Panc1 (cell line): ENCODE results near the gene APOA1. TPM values are rescaled to one million over a fixed set of nuclear protein-coding genes. Genes with fewer than 3 reads are reported as not detected.

Source experiments
- ATAC-seq: fragments of 200-7000 bp; cut with Tn5 transposase; 2 replicates; pipeline ENCODE4 v1.9.1; 2020; ENCODE audit warnings: mild to moderate bottlenecking, moderate library complexity
- BruUV-seq: library from RNA; stranded (reverse); fragments of 400-500 nt; replicated peaks from 2 replicates; lab custom pipeline; 2021; lab: Mats Ljungman, UMichigan
- CTCF ChIA-PET: fragments of 300-600 bp; sonication (Branson Sonifier 250); formaldehyde crosslinking; loops from one replicate; lab custom pipeline; 2022; ENCODE audit warnings: antibody characterized with exemption; lab: Charles Lee
- POLR2A ChIA-PET: fragments of 300-600 bp; sonication (Branson Sonifier 250); formaldehyde crosslinking; loops from one replicate; lab custom pipeline; 2022; ENCODE audit warnings: antibody characterized with exemption; lab: Charles Lee
- DNase-seq: peaks from one replicate; pipeline ENCODE4 v3.0.0-alpha.2; 2010; ENCODE audit warnings: low read depth, low spot score
- H3K27ac ChIP-seq: 2 replicates; pipeline ENCODE4 v1.5.1; 2011; ENCODE audit warnings: mild to moderate bottlenecking, low read length, inconsistent platforms
- H3K27me3 ChIP-seq: fragments of 200-500 bp; sonication (Bioruptor generic); 2 replicates; pipeline ENCODE4 v1.6.0; 2014; ENCODE audit warnings: low read length, inconsistent platforms; ENCODE audit not compliant: control insufficient read depth, insufficient read depth
- H3K36me3 ChIP-seq: fragments of 200-500 bp; sonication (Bioruptor generic); 2 replicates; pipeline ENCODE4 v1.5.1; 2014; ENCODE audit warnings: inconsistent platforms, mild to moderate bottlenecking, low read length, moderate library complexity; ENCODE audit not compliant: control insufficient read depth, insufficient read depth
- H3K4me1 ChIP-seq: 2 replicates; pipeline ENCODE4 v1.5.1; 2011; ENCODE audit warnings: inconsistent platforms, mild to moderate bottlenecking, low read length, moderate library complexity; ENCODE audit not compliant: control insufficient read depth, insufficient read depth
- H3K4me3 ChIP-seq, 2 experiments: 2 replicates each; pipeline ENCODE4 v1.5.1; 2011 to 2012; ENCODE audit warnings: low read depth in 2 of 2, low read length in 2 of 2, mild to moderate bottlenecking in 2 of 2, inconsistent platforms in 1 of 2, moderate library complexity in 1 of 2
- H3K9me3 ChIP-seq: fragments of 200-500 bp; sonication (Bioruptor generic); 2 replicates; pipeline ENCODE4 v1.5.1; 2014; ENCODE audit warnings: low read depth, mild to moderate bottlenecking, inconsistent platforms, low read length, moderate library complexity; ENCODE audit not compliant: control insufficient read depth, insufficient read depth
- CTCF ChIP-seq: fragments of 450-650 bp; IDR thresholded peaks from 2 replicates; pipeline ENCODE4 v1.5.1; 2017; ENCODE audit warnings: mild to moderate bottlenecking
- POLR2AphosphoS5 ChIP-seq: IDR thresholded peaks from 2 replicates; pipeline ENCODE4 v1.6.1; 2012; ENCODE audit warnings: mild to moderate bottlenecking, low read depth, low read length, moderate library complexity
- REST ChIP-seq, 2 experiments: IDR thresholded peaks; 2 replicates each; pipeline ENCODE4 v1.6.1; 2011 to 2012; ENCODE audit warnings: low read depth in 2 of 2, control low read depth in 1 of 2, low read length in 1 of 2, mild to moderate bottlenecking in 1 of 2, moderate library complexity in 1 of 2; ENCODE audit not compliant: insufficient read depth in 1 of 2
- SIN3A ChIP-seq: IDR thresholded peaks from 2 replicates; pipeline ENCODE4 v1.6.1; 2012; ENCODE audit warnings: low read depth, mild to moderate bottlenecking, low read length, moderate library complexity, borderline replicate concordance; ENCODE audit not compliant: insufficient read depth
- TCF7L2 ChIP-seq: IDR thresholded peaks from 2 replicates; pipeline ENCODE4 v1.6.1; 2011; ENCODE audit warnings: mild to moderate bottlenecking, low read depth, low read length, inconsistent platforms
- in situ Hi-C: cut with HindIII; loops from 2 replicates; pipeline ENCODE4 v1.10.0; 2016; ENCODE audit warnings: low sequenced_read_pairs, low pct_unique_long_range_greater_than_20kb
- intact Hi-C: fragments of 100-400 bp; cut with micrococcal nuclease; formaldehyde crosslinking; loops from one replicate; pipeline ENCODE4 v1.10.0; 2022; ENCODE audit not compliant: unreplicated experiment
- total RNA-seq: library from RNA; stranded (reverse); gene quantifications from one replicate; pipeline ENCODE4 v1.2.1, GENCODE V29; 2021; ENCODE audit not compliant: unreplicated experiment

The APOA1 gene
- total RNA-seq, 1 experiment from 2014 or later, result 1.7 TPM

- ATAC-seq, result no peak
- DNase-seq, result no peak
- H3K27ac ChIP-seq, result no peak overlapping the region
- POLR2A ChIA-PET, result interaction anchor here (1.0 kb wide), 1 partner anchor 58 kb away, joined by 3 read pairs; no protein-coding TSS in a partner anchor
- no peak overlapping the region for H3K4me3 ChIP-seq
- H3K4me1 ChIP-seq, result peaks cover 7% of the 10 kb centered on the region; the same call in 1 of the 2 replicates
- no peaks in the 10 kb centered on the region for H3K9me3 ChIP-seq
- H3K27me3 ChIP-seq, result no peaks in the 10 kb centered on the region
- TF ChIP-seq REST (IDR thresholded peaks at IDR 0.05; ENCODE audit: insufficient read depth in 1 of 2, low read depth in 2 of 2, low read length in 1 of 2), result no peak
- TF ChIP-seq TCF7L2, result no peak
- no peak for TF ChIP-seq CTCF
- no peak for TF ChIP-seq SIN3A
- TF ChIP-seq POLR2AphosphoS5, result no peak
- CTCF ChIA-PET, result no interaction called here
- intact Hi-C loops, result no loop called here
- H3K36me3 ChIP-seq, result peaks cover 3% of the 10 kb centered on the region; the same call in 1 of the 2 replicates
- in situ Hi-C loops, result no loop called here
- TSS peak; percentile 34 for BruUV-seq
Measured at GRCh38 chr11:116857316-116857715, 19.9 kb upstream of the APOA1 start.

GRCh38 chr11:116856423-116856822 lies 19.0 kb upstream of the APOA1 start:
- Histone ChIP-seq H3K27me3 (no peaks in the 10 kb centered on the region), H3K27ac (no peak overlapping the region), H3K4me3 (no peak overlapping the region), H3K4me1 (peaks cover 8% of the 10 kb centered on the region; the same call in 1 of the 2 replicates), H3K9me3 (no peaks in the 10 kb centered on the region), H3K36me3 (peaks cover 3% of the 10 kb centered on the region; the same call in 1 of the 2 replicates)
- in situ Hi-C loops, result no loop called here
- BruUV-seq, result no TSS peak
- TF ChIP-seq POLR2AphosphoS5, result no peak
- no peak for ATAC-seq
- CTCF ChIA-PET, result interaction anchor here (0.7 to 1.0 kb wide), 2 partner anchors 21 to 272 kb away, joined by 4 to 5 read pairs; no protein-coding TSS in a partner anchor
- POLR2A ChIA-PET, result interaction anchor here (0.9 to 1.0 kb wide), 2 partner anchors 16 to 57 kb away, joined by 3 to 4 read pairs; no protein-coding TSS in a partner anchor
- no peak for DNase-seq
- intact Hi-C loops, result no loop called here

GRCh38 chr11:116855413-116855812 lies 18.0 kb upstream of the APOA1 start:
- H3K27ac ChIP-seq, result no peak overlapping the region
- no peak for ATAC-seq
- intact Hi-C loops, result no loop called here
- peaks cover 8% of the 10 kb centered on the region; the same call in 1 of the 2 replicates for H3K4me1 ChIP-seq
- in situ Hi-C loops, result no loop called here
- H3K4me3 ChIP-seq, result no peak overlapping the region
- no peak for TF ChIP-seq REST (IDR thresholded peaks at IDR 0.05; ENCODE audit: insufficient read depth in 1 of 2, low read depth in 2 of 2, low read length in 1 of 2)
- TF ChIP-seq CTCF, result no peak
- TF ChIP-seq SIN3A, result no peak
- no peak for TF ChIP-seq TCF7L2
- no peak for TF ChIP-seq POLR2AphosphoS5
- DNase-seq, result no peak
- ChIA-PET CTCF (interaction anchor here (0.7 to 1.3 kb wide), 3 partner anchors 20 to 1637 kb away, joined by 4 to 6 read pairs (median 4); partner anchors contain the start of gene APOA5), POLR2A (no interaction called here)
- BruUV-seq, result no TSS peak
- H3K36me3 ChIP-seq, result peaks cover 3% of the 10 kb centered on the region; the same call in 1 of the 2 replicates
- H3K9me3 ChIP-seq, result no peaks in the 10 kb centered on the region
- H3K27me3 ChIP-seq, result no peaks in the 10 kb centered on the region
